ENCODE data around the gene TRIM44.

DNA sequence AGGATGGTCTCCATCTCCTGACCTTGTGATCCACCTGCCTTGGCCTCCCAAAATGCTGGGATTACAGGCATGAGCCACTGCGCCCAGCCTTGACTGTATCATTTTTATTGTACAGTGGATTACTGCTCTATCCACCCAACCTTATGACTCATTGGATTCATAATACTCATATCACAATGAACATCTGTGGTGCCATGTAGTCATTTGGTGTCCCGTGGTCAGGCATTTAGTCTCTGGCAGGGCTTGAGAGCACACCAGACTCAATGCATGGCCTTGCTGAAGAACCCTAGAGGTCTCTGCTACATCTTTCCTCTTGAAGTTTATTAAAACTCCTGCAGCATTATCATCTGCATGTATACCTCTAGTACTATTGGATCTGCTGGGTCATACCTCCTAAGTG, 183.3 kb downstream of the TRIM44 start:
- TF ChIP-seq, protein P1, sequence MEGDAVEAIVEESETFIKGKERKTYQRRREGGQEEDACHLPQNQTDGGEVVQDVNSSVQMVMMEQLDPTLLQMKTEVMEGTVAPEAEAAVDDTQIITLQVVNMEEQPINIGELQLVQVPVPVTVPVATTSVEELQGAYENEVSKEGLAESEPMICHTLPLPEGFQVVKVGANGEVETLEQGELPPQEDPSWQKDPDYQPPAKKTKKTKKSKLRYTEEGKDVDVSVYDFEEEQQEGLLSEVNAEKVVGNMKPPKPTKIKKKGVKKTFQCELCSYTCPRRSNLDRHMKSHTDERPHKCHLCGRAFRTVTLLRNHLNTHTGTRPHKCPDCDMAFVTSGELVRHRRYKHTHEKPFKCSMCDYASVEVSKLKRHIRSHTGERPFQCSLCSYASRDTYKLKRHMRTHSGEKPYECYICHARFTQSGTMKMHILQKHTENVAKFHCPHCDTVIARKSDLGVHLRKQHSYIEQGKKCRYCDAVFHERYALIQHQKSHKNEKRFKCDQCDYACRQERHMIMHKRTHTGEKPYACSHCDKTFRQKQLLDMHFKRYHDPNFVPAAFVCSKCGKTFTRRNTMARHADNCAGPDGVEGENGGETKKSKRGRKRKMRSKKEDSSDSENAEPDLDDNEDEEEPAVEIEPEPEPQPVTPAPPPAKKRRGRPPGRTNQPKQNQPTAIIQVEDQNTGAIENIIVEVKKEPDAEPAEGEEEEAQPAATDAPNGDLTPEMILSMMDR (IDR thresholded peaks at IDR 0.05; ENCODE audit: insufficient read depth, low read length, poor library complexity, severe bottlenecking), result no peak
- no peak for TF ChIP-seq EZH2phosphoT487 (conservative IDR thresholded peaks at IDR 0.05; ENCODE audit: low read length)

Data from SU-DHL-6 (cell line).